Measurements from ENCODE around the gene NANOS2.
"Not testable (repeated sequence)": the region's sequence is repeated elsewhere in the genome, so short reads cannot be mapped to it uniquely, and the experiment has no call there.

The NANOS2 gene

GRCh38 chr19:45874620-45874966 is 40.0 kb downstream of the NANOS2 start:
- DNase-seq (ENCODE audit: low read depth), result no peak

DNA sequence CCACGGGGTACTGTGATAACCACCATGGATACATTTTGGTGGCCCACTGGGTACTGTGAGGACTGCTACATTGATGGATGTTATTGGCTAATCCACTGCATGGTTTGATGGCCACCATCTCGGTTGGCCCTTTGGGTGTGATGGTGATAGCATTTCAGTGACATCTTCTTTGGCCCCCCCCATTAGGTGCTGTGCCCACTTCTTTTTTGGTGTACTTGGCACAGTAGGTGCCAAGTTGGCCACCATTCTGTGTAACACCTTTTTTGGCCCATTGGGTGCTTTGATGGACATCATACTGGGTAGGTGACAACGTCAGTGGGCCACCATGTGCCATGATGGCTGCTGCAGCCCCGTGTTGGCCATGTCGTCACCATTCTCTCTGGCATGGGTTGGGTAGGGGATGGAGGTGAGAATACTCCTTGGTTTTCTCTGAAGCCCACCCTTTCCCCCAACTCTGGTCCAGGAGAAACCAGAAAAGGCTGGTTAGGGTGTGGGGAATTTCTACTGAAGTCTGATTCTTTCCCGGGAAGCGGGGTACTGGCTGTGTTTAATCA is 41.3 kb downstream of the NANOS2 start:
- DNase-seq (ENCODE audit: low read depth), result no peak

DNA sequence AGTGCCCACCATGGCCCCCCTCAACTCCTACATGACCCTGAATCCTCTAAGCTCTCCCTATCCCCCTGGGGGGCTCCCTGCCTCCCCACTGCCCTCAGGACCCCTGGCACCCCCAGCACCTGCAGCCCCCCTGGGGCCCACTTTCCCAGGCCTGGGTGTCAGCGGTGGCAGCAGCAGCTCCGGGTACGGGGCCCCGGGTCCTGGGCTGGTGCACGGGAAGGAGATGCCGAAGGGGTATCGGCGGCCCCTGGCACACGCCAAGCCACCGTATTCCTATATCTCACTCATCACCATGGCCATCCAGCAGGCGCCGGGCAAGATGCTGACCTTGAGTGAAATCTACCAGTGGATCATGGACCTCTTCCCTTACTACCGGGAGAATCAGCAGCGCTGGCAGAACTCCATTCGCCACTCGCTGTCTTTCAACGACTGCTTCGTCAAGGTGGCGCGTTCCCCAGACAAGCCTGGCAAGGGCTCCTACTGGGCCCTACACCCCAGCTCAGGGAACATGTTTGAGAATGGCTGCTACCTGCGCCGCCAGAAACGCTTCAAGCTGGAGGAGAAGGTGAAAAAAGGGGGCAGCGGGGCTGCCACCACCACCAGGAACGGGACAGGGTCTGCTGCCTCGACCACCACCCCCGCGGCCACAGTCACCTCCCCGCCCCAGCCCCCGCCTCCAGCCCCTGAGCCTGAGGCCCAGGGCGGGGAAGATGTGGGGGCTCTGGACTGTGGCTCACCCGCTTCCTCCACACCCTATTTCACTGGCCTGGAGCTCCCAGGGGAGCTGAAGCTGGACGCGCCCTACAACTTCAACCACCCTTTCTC is 42.3 kb downstream of the NANOS2 start:
- no peak for DNase-seq (ENCODE audit: low read depth)

DNA sequence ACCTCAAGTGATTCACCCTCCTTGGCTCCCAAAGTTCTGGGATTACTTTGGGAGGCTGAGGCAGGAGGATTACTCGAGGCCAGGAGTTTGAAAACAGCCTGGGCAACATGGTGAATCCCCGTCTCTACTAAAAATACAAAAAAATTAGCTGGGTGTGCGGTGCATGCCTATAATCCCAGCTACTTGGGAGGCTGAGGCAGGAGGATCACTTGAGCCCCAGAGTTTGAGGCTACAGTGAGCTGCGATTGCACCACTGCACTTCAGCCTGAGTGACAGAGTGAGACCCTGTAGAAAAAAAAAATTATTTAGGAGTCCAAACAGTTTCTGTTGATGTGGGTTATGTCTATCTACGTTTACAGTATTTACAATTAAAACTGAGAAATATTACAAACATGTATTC is 43.8 kb downstream of the NANOS2 start:
- DNase-seq (ENCODE audit: low read depth), result no peak

GRCh38 chr19:45867241-45867640 is 47.3 kb downstream of the NANOS2 start:
- not testable (repeated sequence) for DNase-seq (ENCODE audit: low read depth)

GRCh38 chr19:45866400-45867176 is 48.0 kb downstream of the NANOS2 start:
- DNase-seq (ENCODE audit: low read depth), result no peak

DNA sequence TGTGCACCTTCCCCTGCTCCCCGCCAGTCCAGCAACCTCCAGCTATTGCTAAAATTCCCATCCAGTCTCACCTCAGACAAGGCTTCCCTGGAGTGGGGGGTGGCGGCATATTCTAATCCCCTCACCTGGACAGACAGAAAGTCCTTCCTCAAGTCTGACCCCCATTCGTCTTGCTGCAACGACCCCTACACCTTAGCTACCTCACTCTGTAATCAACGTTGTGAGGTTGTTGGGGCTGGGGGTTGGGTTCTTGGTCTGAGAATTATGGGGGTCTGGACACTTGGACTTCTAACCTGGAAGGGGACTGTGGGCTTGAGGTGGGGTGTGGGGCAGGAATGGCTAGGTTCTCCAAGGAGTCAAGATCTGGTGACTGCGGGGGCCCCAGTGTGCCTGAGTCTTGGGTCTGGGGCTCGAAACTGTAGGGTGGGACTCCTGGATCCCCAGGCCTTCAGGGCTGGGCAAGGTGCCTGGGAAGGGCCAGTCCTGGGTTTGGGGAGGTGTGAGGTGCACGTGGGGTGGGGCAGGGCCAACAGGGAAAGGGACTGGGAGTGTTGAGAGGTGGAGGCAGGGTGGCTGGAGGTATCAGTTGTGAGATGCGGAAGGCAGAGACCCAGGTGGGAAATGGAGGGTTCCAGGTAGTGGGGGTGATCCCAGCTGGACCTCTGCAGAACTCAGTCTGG is 49.2 kb downstream of the NANOS2 start:
- DNase-seq (ENCODE audit: low read depth), result no peak

- no peak for DNase-seq (ENCODE audit: low read depth)
These were observed 49.9 kb downstream of the NANOS2 start for GRCh38 chr19:45864629-45865082.

- DNase-seq (ENCODE audit: low read depth), result peak; percentile 28
These were observed 50.5 kb downstream of the NANOS2 start, which contains the start of gene FOXA3 for GRCh38 chr19:45863840-45864628. FOXA3 (plus strand) TSS chr19:45864326; CDS start chr19:45864457, 131 bp downstream.

DNA sequence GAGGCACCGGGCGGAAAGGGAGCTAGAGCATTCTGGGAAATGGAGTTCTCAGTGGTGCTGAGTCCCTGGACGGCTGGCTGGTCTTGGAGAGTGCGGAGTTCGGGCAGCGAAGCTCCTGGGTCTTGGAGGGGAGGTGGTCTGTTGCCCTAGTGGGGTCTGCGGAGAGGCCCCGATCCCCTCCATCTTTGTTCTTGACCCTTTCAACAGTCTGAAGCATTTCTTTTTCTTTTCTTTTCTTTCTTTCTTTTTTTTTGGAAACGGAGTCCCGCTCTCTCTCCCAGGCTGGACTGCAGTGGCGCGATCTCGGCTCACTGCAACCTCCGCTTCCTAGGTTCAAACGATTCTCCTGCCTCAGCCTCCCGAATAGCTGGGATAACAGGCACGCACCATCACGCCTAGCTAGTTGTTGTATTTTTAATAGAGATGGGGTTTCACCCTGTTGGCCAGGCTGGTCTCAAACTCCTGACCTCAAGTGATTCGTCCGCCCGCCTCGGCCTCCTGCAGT is 51.2 kb downstream of the NANOS2 start:
- DNase-seq (ENCODE audit: low read depth), result no peak
